Embryonic facial prominence (tissue), 1 donor: Measurements from ENCODE around the gene SRPK3.

Source experiments
- DNase-seq: peaks from one replicate; pipeline ENCODE4 v3.0.0-alpha.2; 2016; ENCODE audit errors: extremely low spot score

Gene SRPK3

DNA sequence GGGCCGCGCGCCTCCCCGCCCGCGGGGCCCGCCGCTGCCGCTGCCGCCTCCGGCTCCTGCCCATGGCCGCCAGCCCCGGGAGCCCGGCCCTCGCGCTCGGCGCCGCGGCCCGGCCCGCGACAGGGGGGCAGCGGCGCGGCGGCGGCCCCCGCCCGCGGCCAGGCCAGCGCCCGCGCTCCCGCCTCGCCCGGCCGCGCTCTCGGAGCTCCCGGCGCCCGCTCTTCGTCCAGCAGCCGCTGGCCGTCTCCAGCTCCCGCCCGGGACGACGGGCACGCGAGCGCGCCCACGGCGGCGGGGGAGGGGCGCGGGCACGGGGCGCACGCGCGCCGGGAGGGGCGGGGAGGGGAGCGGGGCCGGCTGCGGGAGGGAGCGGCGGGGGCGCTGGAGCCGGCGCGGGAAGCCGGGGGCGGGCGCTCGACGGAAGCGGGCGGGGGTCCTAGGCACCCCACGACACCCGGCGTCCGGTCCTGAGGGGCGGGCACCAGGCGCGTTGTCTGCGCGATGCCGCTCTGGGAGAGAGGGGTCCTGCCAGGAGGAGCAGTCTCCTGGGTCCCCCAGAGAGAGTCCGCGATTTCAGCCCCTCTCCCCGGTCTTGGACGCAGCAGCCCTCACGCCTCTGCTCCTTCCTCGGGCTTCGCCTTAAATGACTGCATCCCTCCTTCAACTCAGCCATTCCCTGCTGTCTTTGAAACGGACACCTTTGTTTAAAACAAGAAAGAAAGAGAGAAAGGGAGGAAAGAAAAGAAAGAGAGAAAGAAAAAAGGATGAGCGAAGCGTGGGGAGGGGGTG, 50.0 kb downstream of the SRPK3 start:
- no peak for DNase-seq

DNA sequence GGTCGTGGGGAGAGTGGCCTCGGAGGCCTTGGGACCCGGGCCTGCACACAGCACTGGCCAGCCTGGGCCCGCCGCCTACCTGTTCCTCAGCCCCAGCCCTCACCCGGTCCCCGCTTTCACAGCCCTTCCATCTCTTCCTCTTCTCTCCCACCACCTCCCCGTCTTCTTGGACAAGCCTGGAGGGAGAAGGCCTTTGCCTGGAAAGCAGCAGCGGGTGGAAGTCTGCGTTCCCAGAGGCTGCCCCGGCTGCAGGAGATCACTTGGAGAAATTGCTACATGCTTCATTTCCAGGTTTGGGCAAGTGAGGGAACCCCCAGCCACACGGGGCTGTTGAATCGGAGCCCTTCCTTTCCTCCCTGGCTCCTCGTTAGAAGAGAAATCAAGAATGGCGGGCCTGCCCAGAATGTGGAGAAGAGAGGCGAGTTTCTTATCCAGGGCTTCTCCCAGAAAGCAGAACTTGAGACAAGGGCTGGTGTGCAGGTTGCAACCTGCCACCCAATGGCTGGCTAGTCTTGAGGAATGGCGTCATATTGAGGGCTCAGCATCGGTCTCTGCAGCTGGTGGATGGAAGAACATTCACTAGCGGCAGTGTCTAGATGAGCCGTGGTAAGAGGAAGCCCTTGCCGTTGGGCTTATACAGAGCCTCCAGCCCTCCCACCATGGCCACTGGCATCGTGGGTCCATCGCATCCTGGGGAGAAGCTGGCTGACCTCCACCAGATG, 50.7 kb downstream of the SRPK3 start:
- DNase-seq, result no peak

DNA sequence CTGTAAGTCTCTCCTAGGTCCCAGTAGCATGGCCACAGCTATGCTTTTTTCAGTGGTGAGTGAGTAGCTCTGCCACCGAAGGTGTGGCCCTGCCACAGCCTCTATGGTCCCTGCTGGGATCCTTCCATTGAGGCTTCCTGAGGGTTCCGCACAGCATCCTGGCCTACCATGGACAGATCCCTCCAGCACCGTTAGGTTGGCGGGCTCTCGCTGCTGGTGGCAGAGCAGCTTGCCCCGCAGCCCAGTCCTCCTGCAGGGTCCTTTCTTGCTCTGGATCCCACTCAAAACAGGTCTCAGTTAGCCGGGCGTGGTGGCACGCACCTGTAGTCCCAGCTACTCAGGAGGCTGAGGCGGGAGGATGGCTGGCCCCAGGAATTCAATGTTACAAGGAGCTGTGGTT, 51.9 kb downstream of the SRPK3 start:
- no peak for DNase-seq
